Sigmoid colon (tissue), 4 donors: ENCODE results near the gene XYLT1.

Experiments used
- EP300 ChIP-seq, 4 donors: sonication (generic); formaldehyde crosslinking; IDR thresholded peaks; one replicate each; pipeline ENCODE4 v1.6.1; 2017; ENCODE audit warnings: antibody characterized with exemption in 4 of 4
- POLR2A ChIP-seq, 2 donors: fragments of 450-650 bp; IDR thresholded peaks; one replicate each; pipeline ENCODE4 v1.6.1; 2016; ENCODE audit warnings: antibody characterized with exemption in 2 of 2, mild to moderate bottlenecking in 2 of 2, moderate library complexity in 2 of 2
- POLR2AphosphoS5 ChIP-seq, 4 donors: sonication (generic); formaldehyde crosslinking; IDR thresholded peaks; one replicate each; pipeline ENCODE4 v1.6.1; 2017; ENCODE audit warnings: antibody characterized with exemption in 4 of 4
- TF ChIP-seq, protein P1 (sequence below), 4 experiments: fragments of 450-650 bp in 3 of 4; fragments of 200-600 bp in 1 of 4; IDR thresholded peaks; one replicate each; pipeline ENCODE4 v1.5.1; 2016 to 2019; ENCODE audit warnings: antibody characterized with exemption in 4 of 4, mild to moderate bottlenecking in 3 of 4, moderate library complexity in 2 of 4

DNA sequence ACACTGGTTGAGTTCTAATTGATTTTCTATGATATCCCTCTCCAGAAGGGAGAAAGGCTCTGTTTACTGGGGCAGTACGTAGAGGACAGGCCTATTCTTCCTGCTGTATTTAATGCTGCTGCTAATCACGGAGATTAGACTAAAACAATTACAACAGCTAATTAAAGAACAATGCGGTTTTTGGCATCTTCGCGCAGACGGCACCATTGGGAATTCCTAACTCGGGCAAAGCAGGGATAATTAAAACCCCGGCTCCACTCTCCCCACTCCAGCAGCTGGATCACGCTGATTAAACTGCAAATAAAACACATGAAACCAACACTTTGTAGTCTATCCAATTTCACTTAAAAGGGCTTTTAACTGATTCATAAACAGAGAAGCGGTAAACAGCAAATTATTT is 147.6 kb downstream of the XYLT1 start:
- TF ChIP-seq POLR2A (IDR thresholded peaks at IDR 0.05): no peak
- TF ChIP-seq, protein P1, sequence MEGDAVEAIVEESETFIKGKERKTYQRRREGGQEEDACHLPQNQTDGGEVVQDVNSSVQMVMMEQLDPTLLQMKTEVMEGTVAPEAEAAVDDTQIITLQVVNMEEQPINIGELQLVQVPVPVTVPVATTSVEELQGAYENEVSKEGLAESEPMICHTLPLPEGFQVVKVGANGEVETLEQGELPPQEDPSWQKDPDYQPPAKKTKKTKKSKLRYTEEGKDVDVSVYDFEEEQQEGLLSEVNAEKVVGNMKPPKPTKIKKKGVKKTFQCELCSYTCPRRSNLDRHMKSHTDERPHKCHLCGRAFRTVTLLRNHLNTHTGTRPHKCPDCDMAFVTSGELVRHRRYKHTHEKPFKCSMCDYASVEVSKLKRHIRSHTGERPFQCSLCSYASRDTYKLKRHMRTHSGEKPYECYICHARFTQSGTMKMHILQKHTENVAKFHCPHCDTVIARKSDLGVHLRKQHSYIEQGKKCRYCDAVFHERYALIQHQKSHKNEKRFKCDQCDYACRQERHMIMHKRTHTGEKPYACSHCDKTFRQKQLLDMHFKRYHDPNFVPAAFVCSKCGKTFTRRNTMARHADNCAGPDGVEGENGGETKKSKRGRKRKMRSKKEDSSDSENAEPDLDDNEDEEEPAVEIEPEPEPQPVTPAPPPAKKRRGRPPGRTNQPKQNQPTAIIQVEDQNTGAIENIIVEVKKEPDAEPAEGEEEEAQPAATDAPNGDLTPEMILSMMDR (IDR thresholded peaks at IDR 0.05): no peak
- TF ChIP-seq POLR2AphosphoS5 (IDR thresholded peaks at IDR 0.05): no peak
- TF ChIP-seq EP300 (IDR thresholded peaks at IDR 0.05): no peak
